Left renal cortex interstitium (tissue), 4 donors: ENCODE measurements around the gene MT1X. TPM values are rescaled to one million over a fixed set of nuclear protein-coding genes. Genes with fewer than 3 reads are reported as not detected.
A peak's percentile ranks its signal among the peaks of the same experiment; 100 is the strongest.
"Not testable (repeated sequence)": the region's sequence is repeated elsewhere in the genome, so short reads cannot be mapped to it uniquely, and the experiment has no call there.

Source experiments
- DNase-seq, 4 donors: peaks; one replicate each; pipeline ENCODE4 v3.0.0-alpha.2; 2013; ENCODE audit warnings: low read depth in 4 of 4, low spot score in 2 of 4, missing footprints in 1 of 4
- polyA plus RNA-seq, 4 donors: library from polyadenylated mRNA; unstranded; fragments of 120-200 nt; gene quantifications; one replicate each; pipeline ENCODE4 v1.2.1, GENCODE V29; 2013; ENCODE audit not compliant: insufficient read length in 4 of 4

MT1X gene
- polyA plus RNA-seq, 4 donors, result 19.3 to 46.9 (median 35.9) TPM

DNA sequence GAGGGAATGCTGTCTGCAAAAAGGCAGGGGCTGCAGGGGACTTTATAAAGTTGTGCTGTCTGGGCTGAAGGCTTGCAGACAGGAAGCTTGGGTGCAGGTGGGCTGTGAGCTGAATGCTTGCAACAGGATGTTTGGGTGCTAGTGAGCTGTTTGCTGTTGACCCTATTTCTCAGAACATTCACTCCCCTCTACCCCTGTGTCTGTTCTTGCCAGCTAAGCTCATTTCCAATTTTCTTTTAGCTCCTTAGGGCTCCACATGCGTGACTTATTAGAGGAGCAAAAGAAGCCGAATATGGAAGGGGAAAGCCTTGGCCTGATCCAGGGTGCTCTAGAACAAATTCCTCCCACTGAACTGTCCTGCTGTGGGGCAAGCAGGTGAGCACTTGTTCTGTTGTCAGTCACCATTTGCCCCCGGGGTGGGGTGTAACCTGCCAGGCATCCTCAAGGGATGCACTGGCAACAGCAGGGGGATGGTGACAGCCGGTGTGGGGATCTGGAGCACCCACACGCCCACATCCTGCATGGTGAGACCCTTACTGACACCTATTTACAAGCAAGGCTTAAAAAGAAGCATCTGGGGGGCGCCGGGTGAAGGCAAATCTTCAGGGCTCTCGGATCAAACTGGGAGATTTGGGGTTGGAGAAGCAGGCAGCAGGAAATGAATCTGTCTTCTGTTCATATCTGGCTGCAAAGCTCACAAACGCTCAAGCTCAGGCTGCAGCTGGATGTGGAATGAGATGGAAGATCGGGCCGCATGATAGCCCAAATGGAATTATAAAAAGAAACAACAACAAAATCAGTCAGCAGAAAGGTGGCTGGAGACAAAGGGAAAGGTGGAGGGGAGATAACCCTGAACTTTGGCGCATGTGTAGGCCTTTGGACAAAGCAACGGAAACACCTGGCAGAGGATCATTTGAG, 26.5 kb downstream of the MT1X start:
- DNase-seq, result no peak

DNA sequence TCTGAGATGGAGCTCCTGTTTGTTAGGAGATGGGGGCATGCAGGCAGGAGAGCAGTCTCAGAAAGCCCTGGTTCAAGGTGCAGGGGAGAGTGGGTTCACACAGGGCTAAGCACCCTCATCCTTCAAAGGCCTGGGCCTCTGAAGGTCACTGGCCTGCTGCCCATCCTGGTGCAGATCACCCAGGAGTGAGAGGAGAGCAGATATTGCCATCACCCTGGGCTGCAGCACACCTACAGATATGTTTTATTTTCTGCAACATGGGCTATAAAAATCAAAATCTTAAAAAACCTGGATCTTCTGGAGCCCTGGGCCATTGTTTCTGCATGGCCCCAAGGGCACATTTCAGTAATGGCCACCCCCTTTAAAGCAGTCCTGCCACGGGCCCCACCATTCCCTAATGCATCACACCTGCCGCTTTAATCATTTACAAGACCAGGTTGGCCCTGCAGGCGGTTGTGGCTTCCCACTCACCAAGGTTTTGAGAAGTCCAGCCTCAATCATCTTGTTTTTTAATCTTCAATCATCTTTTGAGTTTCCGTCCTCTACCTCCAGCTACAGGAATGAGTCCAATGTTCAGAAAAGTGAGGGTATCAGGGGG, 27.3 kb downstream of the MT1X start:
- DNase-seq, result no peak

DNA sequence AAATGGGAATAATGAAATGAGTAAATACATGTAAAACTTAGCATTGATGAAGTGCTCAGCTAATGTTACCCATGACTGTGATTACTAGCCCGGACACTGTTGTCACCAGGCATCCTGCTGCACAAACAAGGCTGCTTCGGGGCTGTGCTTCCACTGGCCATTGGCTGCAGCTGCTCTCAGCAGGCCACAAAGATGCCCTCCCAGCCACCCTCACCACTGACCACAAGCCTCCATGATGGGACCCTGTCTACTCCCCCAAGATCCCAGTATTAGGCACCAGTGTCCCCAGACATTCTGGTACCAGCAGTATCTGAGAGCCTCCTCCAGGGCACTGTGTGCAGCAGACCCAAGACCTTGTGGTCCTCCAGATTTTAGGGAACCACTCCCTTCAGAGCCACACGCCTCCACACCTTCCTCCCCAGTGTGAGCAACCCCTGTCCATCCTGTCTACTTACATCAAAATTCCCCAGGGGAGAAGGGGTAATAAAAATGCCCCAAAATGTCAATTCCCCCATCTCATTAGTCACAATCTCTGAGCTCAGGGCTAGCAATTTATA, 28.0 kb downstream of the MT1X start:
- DNase-seq, result no peak

DNA sequence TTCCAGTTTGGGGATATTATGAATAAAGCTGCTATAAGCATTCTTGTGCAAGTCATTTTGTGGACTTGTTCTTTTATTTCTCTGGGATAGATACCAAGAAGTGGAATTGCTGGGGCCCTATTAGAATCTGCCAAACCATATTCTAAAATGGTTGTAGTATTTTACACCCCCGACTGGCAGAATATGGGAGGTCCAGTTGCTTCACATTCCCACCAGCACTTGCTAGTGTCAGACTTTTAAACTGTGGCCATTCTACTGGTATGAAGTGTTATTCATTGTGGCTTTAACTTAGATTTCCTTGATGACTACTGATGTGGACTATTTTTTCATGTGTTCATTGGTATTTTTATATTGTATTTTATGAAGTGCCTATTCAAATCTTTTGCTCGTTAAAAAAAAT, 29.6 kb downstream of the MT1X start:
- no peak for DNase-seq

DNA sequence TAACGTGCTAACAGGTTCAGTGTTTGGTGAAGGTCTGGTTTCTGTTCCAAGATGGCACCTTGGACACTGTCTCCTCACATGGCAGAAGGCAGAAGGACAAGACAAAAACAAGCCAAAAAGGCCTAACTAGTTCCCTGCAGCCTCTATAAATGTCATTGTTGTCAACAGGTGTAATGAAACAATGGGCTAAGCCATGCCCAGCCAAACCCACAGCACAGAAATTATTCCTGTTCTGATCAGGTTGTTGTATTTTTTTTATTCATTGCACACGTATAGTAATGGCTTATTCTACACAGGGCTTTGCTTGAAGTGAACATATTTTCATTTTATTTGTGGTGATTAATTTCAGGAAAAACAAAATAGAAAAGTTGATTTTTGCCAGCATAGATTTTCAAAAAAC, 31.5 kb downstream of the MT1X start:
- no peak for DNase-seq

DNA sequence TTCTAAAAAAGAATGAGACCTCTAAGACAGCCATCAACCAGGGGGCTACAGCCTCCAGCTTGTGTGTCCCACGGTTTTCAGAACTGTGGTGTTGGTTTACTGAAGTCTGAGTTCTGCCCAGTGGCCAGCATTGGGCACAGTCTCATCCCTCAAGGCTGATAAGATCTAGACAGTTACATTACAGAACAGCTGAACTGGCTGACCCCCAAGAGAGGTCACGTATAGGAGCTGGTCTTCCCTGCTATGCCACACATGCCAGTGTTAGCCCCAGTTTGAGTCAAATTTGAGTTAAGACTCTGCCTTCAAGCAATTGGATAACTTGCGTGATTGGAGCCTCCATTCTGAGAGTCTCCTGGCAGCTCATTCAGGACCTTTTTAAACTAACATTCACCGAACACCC, 32.9 kb downstream of the MT1X start:
- DNase-seq, result no peak

DNA sequence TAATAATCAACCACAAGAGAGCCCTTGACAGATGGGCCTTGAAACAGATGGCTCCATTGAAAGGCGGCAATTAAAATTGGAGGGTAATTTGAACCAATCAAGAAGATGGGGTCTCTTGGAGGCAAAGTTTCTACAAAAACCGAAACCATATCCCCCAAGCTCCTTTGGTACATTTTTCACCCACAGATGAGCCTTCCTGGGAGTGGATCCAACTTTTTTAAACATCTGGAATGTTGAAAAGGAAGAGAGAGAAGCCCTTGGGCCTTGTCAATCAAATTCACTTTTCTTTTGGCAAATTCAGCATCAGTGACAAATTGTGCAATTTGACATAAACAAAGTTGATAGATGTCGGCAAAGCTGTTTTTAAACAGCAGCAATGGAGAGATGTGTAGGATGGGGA, 34.5 kb downstream of the MT1X start:
- no peak for DNase-seq

DNA sequence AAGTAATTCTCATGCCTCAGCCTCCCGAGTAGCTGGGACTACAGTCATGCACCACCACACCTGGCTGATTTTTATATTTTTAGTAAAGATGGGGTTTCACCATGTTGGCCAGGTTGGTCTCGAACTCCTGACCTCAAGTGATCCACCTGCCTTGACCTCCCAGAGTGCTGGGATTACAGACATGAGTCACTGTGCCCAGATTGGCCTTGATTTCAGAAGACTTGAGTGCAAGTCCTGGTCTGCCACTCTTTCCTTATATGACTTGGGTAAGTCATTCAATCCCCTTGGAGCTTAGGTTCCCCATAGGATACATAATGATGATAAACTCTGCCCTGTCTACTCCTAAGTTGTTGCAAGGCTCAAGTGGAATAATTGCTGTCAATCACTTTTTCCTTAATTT, 35.3 kb downstream of the MT1X start:
- DNase-seq, result not testable (repeated sequence)

DNA sequence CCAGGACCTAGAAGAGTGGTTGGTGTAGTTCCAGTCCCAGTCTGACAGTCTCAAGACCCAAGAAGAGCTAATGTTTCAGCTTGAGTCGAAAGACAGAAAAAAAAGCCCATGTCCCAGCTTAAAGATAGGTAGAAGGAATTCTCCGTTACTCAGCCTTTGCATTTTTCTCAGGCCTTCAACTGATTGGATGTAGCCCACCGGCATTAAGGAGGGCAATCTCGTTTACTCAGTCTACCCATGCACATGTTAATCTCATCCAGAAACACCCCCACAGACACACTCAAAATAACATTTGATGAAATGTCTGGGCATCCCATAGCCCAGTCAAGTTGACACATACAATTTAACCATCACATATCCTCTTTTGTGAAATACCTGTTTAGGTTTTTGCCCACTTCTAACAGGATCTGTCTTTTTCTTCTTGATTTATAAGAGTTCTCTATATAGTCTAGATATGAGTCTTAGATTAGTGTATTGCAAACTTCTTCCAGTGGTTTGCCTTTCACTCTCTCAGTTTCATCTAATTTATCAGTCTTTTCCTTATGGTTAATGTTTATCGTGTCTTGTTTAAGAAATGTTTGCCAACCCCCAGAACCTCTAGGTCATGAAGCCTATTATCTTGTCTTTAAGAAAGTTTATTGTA, 40.1 kb downstream of the MT1X start:
- DNase-seq, result no peak

DNA sequence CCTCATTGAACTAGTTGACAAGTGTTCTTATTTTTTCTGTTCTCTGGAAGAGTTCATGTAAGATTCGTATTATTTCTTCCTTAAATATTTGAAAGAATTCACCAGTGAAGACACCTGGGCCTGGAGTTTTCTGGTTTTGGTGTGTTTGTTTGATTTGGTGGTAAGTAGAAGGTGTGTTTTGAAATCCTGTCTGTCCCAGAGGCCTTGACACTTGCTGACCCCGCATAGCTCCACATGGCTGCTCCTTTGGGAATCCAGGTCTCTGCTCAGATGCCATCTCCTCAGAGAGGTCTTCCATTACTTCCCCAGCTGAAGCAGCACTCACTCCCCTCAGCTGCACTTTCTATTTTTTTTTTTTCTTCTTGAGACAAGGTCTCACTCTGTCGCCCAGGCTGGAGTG, 41.9 kb downstream of the MT1X start:
- DNase-seq, result no peak

DNA sequence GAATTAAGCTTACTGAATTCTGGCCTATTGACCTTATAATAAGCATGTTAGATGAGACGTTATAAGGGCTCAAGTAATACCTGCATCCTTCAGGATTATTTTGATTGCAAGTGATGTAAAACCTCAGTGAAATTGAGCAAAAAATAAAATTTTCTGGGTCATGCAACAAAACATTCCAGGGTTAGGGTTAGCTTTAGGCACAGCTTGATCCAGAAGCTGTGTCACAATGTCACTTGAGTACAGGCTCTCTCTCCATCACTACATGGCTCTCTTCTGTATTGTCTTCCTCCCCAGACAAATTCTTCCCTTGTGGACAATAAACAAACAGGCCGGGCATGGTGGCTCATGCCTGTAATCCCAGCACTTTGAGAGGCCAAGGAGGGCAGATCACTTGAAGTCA, 44.0 kb downstream of the MT1X start:
- DNase-seq, result no peak

DNA sequence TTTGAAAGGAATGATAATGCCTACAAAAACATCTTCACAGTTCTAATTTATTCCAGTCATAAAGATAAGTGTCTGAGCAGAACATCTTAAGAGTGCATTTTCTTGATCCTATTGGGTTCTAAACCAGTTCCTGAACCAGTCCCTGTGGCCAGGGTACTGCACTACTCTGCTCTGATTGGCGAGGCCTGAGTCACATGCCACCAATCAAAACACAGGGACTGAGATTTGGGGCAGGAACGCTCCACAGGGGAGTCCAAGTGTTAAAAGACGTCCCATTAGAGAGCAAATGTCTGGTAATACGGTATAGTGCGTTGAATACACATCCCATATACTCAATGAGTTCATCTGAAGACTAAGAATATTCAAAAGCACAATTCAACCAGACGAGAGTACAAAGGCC, 44.7 kb downstream of the MT1X start:
- no peak for DNase-seq

DNA sequence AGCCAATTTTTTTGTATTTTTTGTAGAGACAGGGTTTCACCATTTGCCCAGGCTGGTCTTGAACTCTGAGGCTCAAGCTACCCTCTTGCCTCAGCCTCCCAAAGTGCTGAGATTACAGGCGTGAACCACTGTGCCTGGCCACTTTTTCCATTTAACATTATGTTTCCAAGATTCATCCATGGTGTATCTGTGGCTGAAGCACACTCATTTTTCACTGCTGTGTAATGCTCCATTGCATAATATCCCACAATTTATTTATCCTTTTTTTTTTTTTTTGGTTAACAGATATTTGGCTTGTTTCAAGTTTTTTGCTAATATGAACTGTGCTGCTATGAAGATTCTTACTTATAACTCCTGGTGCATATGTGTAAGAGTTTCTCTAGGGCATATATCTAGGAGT, 45.8 kb downstream of the MT1X start:
- DNase-seq, result no peak

DNA sequence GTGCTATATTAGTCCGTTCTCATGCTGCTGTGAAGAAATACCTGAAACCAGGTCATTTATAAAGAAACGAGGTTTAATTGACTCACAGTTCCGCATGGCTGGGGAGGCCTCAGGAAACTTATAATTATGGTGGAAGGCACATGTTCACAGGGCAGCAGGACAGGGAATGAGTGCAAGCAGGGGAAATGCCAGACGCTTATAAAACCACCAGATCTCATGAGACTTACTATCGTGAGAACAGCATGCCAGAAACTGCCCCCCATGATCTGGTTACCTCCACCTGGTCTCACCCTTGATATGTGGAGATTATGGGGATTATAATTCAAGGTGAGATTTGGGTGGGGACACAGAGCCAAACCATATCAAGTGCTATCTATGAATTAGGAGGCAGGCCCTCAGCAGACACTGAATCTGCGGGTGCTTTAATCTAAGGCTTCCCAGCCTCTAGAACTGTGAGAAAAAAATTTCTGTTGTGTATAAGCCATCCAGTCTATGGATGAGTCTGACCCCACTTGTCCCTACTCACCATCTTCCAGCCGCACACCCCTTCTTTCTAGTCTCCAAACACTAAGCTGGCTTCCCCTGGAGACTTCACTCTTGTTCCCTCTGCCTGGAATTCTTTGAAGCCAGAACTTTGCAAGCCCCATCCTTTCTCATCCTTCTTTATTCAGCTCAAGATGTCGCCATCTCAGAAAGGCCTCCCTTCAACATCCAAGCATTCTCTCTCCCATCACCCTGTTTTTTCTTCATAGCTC, 46.9 kb downstream of the MT1X start:
- DNase-seq, result no peak

DNA sequence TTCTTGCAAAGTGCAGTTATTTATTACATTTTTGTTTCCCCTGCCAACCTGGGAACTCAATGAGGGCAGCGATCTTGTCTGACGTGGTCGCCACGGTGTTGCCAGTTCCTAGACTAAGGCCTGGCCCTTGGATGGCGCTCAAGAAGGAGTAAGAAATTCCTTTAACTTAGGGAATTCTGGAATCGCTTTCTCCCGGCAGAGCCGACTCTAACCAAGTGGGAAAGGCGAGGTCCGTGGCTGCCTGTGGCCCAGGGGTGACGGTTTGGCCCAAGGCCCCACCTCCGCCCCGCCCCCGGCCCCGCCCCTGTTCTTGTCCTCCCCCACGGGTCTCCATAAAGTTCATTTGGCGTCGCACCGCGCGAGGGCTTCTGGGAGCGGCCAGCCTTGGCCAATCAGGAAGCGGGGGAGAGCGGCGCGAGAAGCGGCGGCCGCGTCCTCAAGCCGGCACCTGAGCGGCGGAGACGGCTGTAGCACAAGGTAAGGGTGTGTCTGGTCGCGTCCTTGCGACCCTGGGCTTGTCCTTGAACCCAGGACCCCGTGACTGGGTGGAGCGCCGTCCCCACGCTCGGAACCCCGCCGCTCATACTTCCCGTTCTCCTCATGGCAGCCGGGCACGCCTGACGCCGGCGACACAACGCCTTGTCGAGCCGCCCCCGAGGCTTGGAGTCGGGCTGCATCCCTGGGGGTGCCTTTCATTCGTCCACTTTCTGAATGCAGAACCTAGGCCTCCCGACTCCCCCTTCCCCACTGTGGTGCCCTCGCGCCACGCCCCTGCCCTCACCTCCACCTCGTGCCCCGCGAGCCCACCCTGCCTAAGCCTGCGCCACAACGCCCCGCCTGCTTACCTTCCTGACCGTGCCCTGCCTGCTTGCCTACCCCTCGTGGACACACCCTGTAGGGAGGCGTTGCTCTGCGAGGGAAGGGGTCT, 47.7 kb downstream of the MT1X start, which contains the start of gene NUP93:
TSS of gene NUP93 (plus strand) at position 395 of the 928 bp plus-strand sequence. CDS start 18,119 bp downstream, outside the sequence.
- DNase-seq, result peak; percentile 75 to 87 (median 80)

DNA sequence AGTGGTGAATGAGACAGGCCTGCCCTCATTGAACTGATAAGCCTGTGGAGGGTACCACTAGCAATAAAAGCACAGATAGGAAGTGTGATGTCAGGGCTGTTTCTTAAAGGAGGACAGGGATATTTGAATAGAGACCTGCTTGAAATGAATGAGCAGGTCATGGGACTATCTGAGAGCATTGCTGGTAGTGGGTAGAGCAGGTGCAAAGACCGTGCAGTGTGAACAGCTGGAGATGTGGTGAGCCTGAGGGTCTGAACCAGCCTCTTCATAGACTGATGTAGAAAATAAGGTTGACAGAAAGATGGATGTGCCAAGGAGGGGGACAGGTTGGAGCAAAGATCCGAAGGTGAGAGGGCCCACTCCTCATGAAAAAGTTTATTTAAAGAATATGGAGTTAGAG, 50.1 kb downstream of the MT1X start:
- DNase-seq, result no peak

DNA sequence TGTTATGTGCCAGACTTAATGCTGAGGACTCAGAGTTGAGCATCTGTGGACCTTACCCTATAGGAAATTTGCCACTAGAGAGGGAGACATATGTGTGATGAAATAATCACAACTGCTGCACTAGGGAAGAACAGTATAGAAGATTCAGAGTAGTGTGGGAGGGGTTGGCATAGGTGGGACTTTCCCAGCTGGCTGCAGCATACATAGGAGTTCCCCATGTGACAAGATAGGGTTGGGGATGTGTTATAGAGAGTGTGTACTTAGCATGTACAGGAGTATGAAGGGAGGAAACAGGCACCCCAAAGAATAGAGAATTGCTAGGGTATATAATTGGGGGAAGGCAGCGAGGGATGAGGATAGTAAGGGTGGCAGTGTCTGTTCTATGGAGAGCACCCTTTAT, 50.6 kb downstream of the MT1X start:
- DNase-seq, result no peak
